AG10803 (cell line): ENCODE results near the gene GLI1.
"Not testable (repeated sequence)": the region's sequence is repeated elsewhere in the genome, so short reads cannot be mapped to it uniquely, and the experiment has no call there.

Experiments
- DNase-seq: peaks from one replicate; pipeline ENCODE4 v3.0.0; 2010; ENCODE audit warnings: low read depth
- H3K4me3 ChIP-seq: 2 replicates; pipeline ENCODE4 v1.5.1; 2011; ENCODE audit warnings: mild to moderate bottlenecking, low read length, control low read depth
- CTCF ChIP-seq: conservative IDR thresholded peaks from 2 replicates; pipeline ENCODE4 v1.5.1; 2011; ENCODE audit warnings: mild to moderate bottlenecking, low read length, control low read depth, inconsistent platforms

GLI1 gene

GRCh38 chr12:57511161-57511560 is 51.6 kb downstream of the GLI1 start:
- no peak for TF ChIP-seq CTCF
- no peak for DNase-seq
- H3K4me3 ChIP-seq: no peak overlapping the region

- no peak for TF ChIP-seq CTCF
- no peak overlapping the region for H3K4me3 ChIP-seq
These were observed 52.2 kb downstream of the GLI1 start for GRCh38 chr12:57511588-57512325.

GRCh38 chr12:57512665-57513064 is 53.1 kb downstream of the GLI1 start:
- no peak overlapping the region for H3K4me3 ChIP-seq
- DNase-seq: no peak
- no peak for TF ChIP-seq CTCF

More at GRCh38 chr12:57511588-57512325, 52.2 kb downstream of the GLI1 start:
- no peak for DNase-seq

GRCh38 chr12:57513266-57513665 is 53.7 kb downstream of the GLI1 start:
- DNase-seq: no peak
- no peak overlapping the region for H3K4me3 ChIP-seq
- no peak for TF ChIP-seq CTCF

GRCh38 chr12:57513677-57514076 is 54.1 kb downstream of the GLI1 start:
- not testable (repeated sequence) for H3K4me3 ChIP-seq, DNase-seq

- DNase-seq, H3K4me3 ChIP-seq: not testable (repeated sequence)
These were observed 54.7 kb downstream of the GLI1 start for GRCh38 chr12:57514246-57514645.

- DNase-seq: no peak
- no peak overlapping the region for H3K4me3 ChIP-seq
- TF ChIP-seq CTCF: no peak
These were observed 55.3 kb downstream of the GLI1 start for GRCh38 chr12:57514720-57515407.

GRCh38 chr12:57515408-57515933 is 55.9 kb downstream of the GLI1 start:
- no peak overlapping the region for H3K4me3 ChIP-seq
- TF ChIP-seq CTCF: no peak
- DNase-seq: no peak
